HK-2 (cell line): Measurements from ENCODE around the gene ATP13A5.

Experiments used
- DNase-seq: peaks from one replicate; pipeline ENCODE4 v3.0.0-alpha.2; 2018; ENCODE audit not compliant: unreplicated experiment

ATP13A5 gene

GRCh38 chr3:193269343-193270028 lies 109.1 kb downstream of the ATP13A5 start:
- DNase-seq = no peak

- DNase-seq = no peak
These were observed 115.8 kb downstream of the ATP13A5 start for GRCh38 chr3:193262707-193263106.

- DNase-seq = no peak
These were observed 116.6 kb downstream of the ATP13A5 start for GRCh38 chr3:193261970-193262369.

GRCh38 chr3:193253986-193254660 lies 124.4 kb downstream of the ATP13A5 start:
- DNase-seq = no peak

- no peak for DNase-seq
These were observed 128.1 kb downstream of the ATP13A5 start for GRCh38 chr3:193250492-193250891.

GRCh38 chr3:193248848-193249468 lies 129.6 kb downstream of the ATP13A5 start:
- no peak for DNase-seq

- DNase-seq = no peak
These were observed 135.0 kb downstream of the ATP13A5 start for GRCh38 chr3:193243571-193243970.

GRCh38 chr3:193241716-193242115 lies 136.8 kb downstream of the ATP13A5 start:
- no peak for DNase-seq

- peak; percentile 90 for DNase-seq
These were observed 137.5 kb downstream of the ATP13A5 start, which contains the start of gene PLAAT1 for GRCh38 chr3:193240850-193241706. TSS of gene PLAAT1 (plus strand) at chr3:193241222. CDS start at chr3:193255651, 14,429 bp downstream.

- DNase-seq = peak; percentile 24
These were observed 138.1 kb downstream of the ATP13A5 start for GRCh38 chr3:193240436-193240849.

- no peak for DNase-seq
These were observed 141.5 kb downstream of the ATP13A5 start for GRCh38 chr3:193237030-193237429.

- DNase-seq = no peak
These were observed 142.0 kb downstream of the ATP13A5 start for GRCh38 chr3:193236599-193236998.

- no peak for DNase-seq
These were observed 147.4 kb downstream of the ATP13A5 start for GRCh38 chr3:193231201-193231600.

GRCh38 chr3:193230610-193231009 lies 147.9 kb downstream of the ATP13A5 start:
- no peak for DNase-seq

GRCh38 chr3:193229851-193230420 lies 148.6 kb downstream of the ATP13A5 start:
- no peak for DNase-seq

GRCh38 chr3:193228206-193228605 lies 150.3 kb downstream of the ATP13A5 start:
- no peak for DNase-seq

GRCh38 chr3:193225302-193226125 lies 153.0 kb downstream of the ATP13A5 start:
- no peak for DNase-seq
